HUES6 (cell line): ENCODE results near the gene DONSON.
"Not testable (repeated sequence)": the region's sequence is repeated elsewhere in the genome, so short reads cannot be mapped to it uniquely, and the experiment has no call there.

Source experiments
- H3K27ac ChIP-seq: 2 replicates; pipeline ENCODE4 v1.7.0; 2013; ENCODE audit warnings: low read depth, mild to moderate bottlenecking, low read length, inconsistent platforms
- H3K27me3 ChIP-seq: 2 replicates; pipeline ENCODE4 v1.6.1; 2013; ENCODE audit warnings: low read length; ENCODE audit not compliant: control insufficient read depth, insufficient read depth
- H3K36me3 ChIP-seq: 2 replicates; pipeline ENCODE4 v1.6.1; 2013; ENCODE audit warnings: low read length; ENCODE audit not compliant: control insufficient read depth, insufficient read depth
- H3K4me1 ChIP-seq: 2 replicates; pipeline ENCODE4 v1.6.1; 2013; ENCODE audit warnings: low read length; ENCODE audit not compliant: control insufficient read depth, insufficient read depth
- H3K4me3 ChIP-seq: 2 replicates; pipeline ENCODE4 v1.5.1; 2013; ENCODE audit warnings: low read depth, low read length
- H3K9ac ChIP-seq: one replicate; pipeline ENCODE4 v1.6.1; 2013; ENCODE audit warnings: mild to moderate bottlenecking, low read length
- H3K9me3 ChIP-seq: 2 replicates; pipeline ENCODE4 v1.6.1; 2013; ENCODE audit warnings: low read depth, low read length; ENCODE audit not compliant: control insufficient read depth, insufficient read depth

DONSON gene, protein sequence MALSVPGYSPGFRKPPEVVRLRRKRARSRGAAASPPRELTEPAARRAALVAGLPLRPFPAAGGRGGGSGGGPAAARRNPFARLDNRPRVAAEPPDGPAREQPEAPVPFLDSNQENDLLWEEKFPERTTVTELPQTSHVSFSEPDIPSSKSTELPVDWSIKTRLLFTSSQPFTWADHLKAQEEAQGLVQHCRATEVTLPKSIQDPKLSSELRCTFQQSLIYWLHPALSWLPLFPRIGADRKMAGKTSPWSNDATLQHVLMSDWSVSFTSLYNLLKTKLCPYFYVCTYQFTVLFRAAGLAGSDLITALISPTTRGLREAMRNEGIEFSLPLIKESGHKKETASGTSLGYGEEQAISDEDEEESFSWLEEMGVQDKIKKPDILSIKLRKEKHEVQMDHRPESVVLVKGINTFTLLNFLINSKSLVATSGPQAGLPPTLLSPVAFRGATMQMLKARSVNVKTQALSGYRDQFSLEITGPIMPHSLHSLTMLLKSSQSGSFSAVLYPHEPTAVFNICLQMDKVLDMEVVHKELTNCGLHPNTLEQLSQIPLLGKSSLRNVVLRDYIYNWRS

GRCh38 chr21:33588485-33589335 is at the start of gene DONSON:
Gene DONSON (minus strand): TSS chr21:33588684. CDS start chr21:33588641, 43 bp downstream.
- no peak within 1 kb of the TSS; the same call in 1 of the 2 replicates for H3K27ac ChIP-seq

DNA sequence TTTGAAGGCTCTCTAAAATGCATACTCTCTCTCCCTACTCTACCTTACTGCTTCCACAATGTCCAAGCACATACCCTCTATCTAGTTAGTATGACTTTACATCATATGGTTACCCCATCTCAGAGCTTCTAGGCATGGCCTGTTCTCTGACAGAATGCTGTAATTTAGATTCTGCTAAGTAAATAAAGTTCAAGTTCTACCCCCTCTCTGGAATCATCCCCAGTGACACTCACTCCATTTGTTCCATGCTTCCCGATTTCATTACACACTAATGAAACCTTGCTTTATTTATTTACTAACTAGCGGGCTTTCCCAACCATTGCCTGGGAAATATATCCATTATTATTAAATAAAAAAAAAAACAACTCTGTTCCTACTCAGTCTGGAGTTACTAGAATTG is 45.8 kb upstream of the DONSON start:
- no peak overlapping the region for H3K27ac ChIP-seq
- H3K4me3 ChIP-seq, result no peak overlapping the region
- no peaks in the 10 kb centered on the region for H3K9me3 ChIP-seq
- H3K9ac ChIP-seq, result no peak overlapping the region
- no peaks in the 10 kb centered on the region for H3K4me1 ChIP-seq
- peaks cover 12% of the 10 kb centered on the region for H3K36me3 ChIP-seq
- no peaks in the 10 kb centered on the region for H3K27me3 ChIP-seq

More at GRCh38 chr21:33588485-33589335, at the start of gene DONSON:
- peaks cover 19% of the 10 kb centered on the region for H3K36me3 ChIP-seq
- peaks cover 9% of the 10 kb centered on the region; the same call in 1 of the 2 replicates for H3K4me1 ChIP-seq
- H3K9ac ChIP-seq, result peak within 1 kb of the TSS; percentile 85
- H3K4me3 ChIP-seq, result peak within 1 kb of the TSS; percentile 71
- no peaks in the 10 kb centered on the region for H3K27me3 ChIP-seq
- H3K9me3 ChIP-seq, result no peaks in the 10 kb centered on the region

DNA sequence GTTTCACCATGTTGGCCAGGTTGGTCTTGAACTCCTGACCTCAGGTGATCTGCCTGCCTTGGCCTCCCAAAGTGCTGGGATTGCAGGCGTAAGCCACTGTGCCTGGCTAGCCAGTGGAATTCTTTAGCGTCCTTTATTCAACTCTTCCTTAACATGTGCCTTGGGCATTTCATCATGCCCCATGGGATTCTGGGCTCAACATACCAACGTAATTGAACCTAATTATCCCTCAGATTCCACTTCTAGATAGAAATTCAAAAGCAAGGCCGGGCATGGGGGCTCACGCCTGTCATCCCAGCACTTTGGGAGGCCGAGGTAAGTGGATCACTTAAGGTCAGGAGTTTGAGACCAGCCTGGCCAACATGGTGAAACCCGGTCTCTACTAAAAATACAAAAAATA is 37.7 kb upstream of the DONSON start:
- peaks cover 21% of the 10 kb centered on the region for H3K36me3 ChIP-seq
- H3K4me1 ChIP-seq, result not testable (repeated sequence)

GRCh38 chr21:33622253-33622652 is 33.8 kb upstream of the DONSON start:
- no peaks in the 10 kb centered on the region for H3K9me3 ChIP-seq
- no peak overlapping the region for H3K27ac ChIP-seq
- peaks cover 16% of the 10 kb centered on the region for H3K36me3 ChIP-seq
- H3K4me1 ChIP-seq, result peaks cover 10% of the 10 kb centered on the region; the same call in 1 of the 2 replicates
- no peaks in the 10 kb centered on the region for H3K27me3 ChIP-seq
- H3K4me3 ChIP-seq, result no peak overlapping the region
- no peak overlapping the region for H3K9ac ChIP-seq

More for the DNA sequence above, 37.7 kb upstream of the DONSON start:
- not testable (repeated sequence) for H3K9ac ChIP-seq, H3K27ac ChIP-seq, H3K4me3 ChIP-seq, H3K9me3 ChIP-seq, H3K27me3 ChIP-seq

- H3K4me3 ChIP-seq, result no peak overlapping the region
- no peaks in the 10 kb centered on the region for H3K9me3 ChIP-seq
- H3K27ac ChIP-seq, result no peak overlapping the region
- H3K9ac ChIP-seq, result no peak overlapping the region
- H3K36me3 ChIP-seq, result peaks cover 16% of the 10 kb centered on the region
- H3K4me1 ChIP-seq, result peaks cover 10% of the 10 kb centered on the region; the same call in 1 of the 2 replicates
- H3K27me3 ChIP-seq, result no peaks in the 10 kb centered on the region
Measured at GRCh38 chr21:33619726-33620125, 31.2 kb upstream of the DONSON start.

GRCh38 chr21:33618407-33618806 is 29.9 kb upstream of the DONSON start:
- peaks cover 10% of the 10 kb centered on the region; the same call in 1 of the 2 replicates for H3K4me1 ChIP-seq
- H3K9me3 ChIP-seq, result no peaks in the 10 kb centered on the region
- peaks cover 14% of the 10 kb centered on the region for H3K36me3 ChIP-seq
- no peak overlapping the region for H3K27ac ChIP-seq
- no peak overlapping the region for H3K4me3 ChIP-seq
- no peak overlapping the region for H3K9ac ChIP-seq
- no peaks in the 10 kb centered on the region for H3K27me3 ChIP-seq

GRCh38 chr21:33617565-33617964 is 29.1 kb upstream of the DONSON start:
- not testable (repeated sequence) for H3K27me3 ChIP-seq, H3K9ac ChIP-seq, H3K4me1 ChIP-seq, H3K9me3 ChIP-seq, H3K4me3 ChIP-seq, H3K27ac ChIP-seq
- H3K36me3 ChIP-seq, result peaks cover 19% of the 10 kb centered on the region

GRCh38 chr21:33611006-33611744 is 22.7 kb upstream of the DONSON start:
- H3K36me3 ChIP-seq, result peaks cover 30% of the 10 kb centered on the region
- no peaks in the 10 kb centered on the region for H3K4me1 ChIP-seq
- no peaks in the 10 kb centered on the region for H3K9me3 ChIP-seq
- no peak overlapping the region for H3K4me3 ChIP-seq
- no peaks in the 10 kb centered on the region for H3K27me3 ChIP-seq
- no peak overlapping the region for H3K9ac ChIP-seq
- H3K27ac ChIP-seq, result no peak overlapping the region

GRCh38 chr21:33608559-33608958 is 20.1 kb upstream of the DONSON start:
- H3K36me3 ChIP-seq, result peaks cover 31% of the 10 kb centered on the region

GRCh38 chr21:33598051-33598450 is 9.6 kb upstream of the DONSON start:
- Histone ChIP-seq H3K4me1 (no peaks in the 10 kb centered on the region), H3K36me3 (peaks cover 58% of the 10 kb centered on the region), H3K27me3 (no peaks in the 10 kb centered on the region), H3K9ac (no peak overlapping the region), H3K27ac (no peak overlapping the region), H3K9me3 (no peaks in the 10 kb centered on the region), H3K4me3 (no peak overlapping the region)

More at GRCh38 chr21:33608559-33608958, 20.1 kb upstream of the DONSON start:
- H3K27me3 ChIP-seq, result no peaks in the 10 kb centered on the region
- no peak overlapping the region for H3K9ac ChIP-seq
- no peak overlapping the region for H3K4me3 ChIP-seq
- H3K9me3 ChIP-seq, result no peaks in the 10 kb centered on the region
- no peaks in the 10 kb centered on the region for H3K4me1 ChIP-seq
- H3K27ac ChIP-seq, result no peak overlapping the region
